Right renal pelvis (tissue), 4 donors: Measurements from ENCODE around the gene INTS1. TPM values are rescaled to one million over a fixed set of nuclear protein-coding genes. Genes with fewer than 3 reads are reported as not detected.
"Not testable (repeated sequence)": the region's sequence is repeated elsewhere in the genome, so short reads cannot be mapped to it uniquely, and the experiment has no call there.

Source experiments
- DNase-seq, 4 donors: peaks; one replicate each; pipeline ENCODE4 v3.0.0-alpha.2; 2013; ENCODE audit warnings: low read depth in 4 of 4, low spot score in 3 of 4, missing footprints in 1 of 4
- polyA plus RNA-seq, 4 donors: library from polyadenylated mRNA; unstranded; fragments of 120-200 nt; gene quantifications; one replicate each; pipeline ENCODE4 v1.2.1, GENCODE V29; 2013; ENCODE audit not compliant: insufficient read length in 4 of 4

The INTS1 gene
- polyA plus RNA-seq, 4 donors, result 61.7 to 85.8 (median 66.1) TPM

GRCh38 chr7:1452205-1452604 is 52.0 kb downstream of the INTS1 start:
- DNase-seq, result no peak

GRCh38 chr7:1450987-1451386 is 53.2 kb downstream of the INTS1 start:
- DNase-seq, result no peak

- no peak for DNase-seq
Measured at GRCh38 chr7:1450431-1450830, 53.8 kb downstream of the INTS1 start.

- no peak for DNase-seq
Measured at GRCh38 chr7:1449951-1450350, 54.2 kb downstream of the INTS1 start.

- no peak for DNase-seq
Measured at GRCh38 chr7:1449501-1449900, 54.7 kb downstream of the INTS1 start.

- DNase-seq, result no peak
Measured at GRCh38 chr7:1448958-1449357, 55.2 kb downstream of the INTS1 start.

- no peak for DNase-seq
Measured at GRCh38 chr7:1447551-1448244, 56.5 kb downstream of the INTS1 start.

- DNase-seq, result no peak
Measured at GRCh38 chr7:1447112-1447511, 57.1 kb downstream of the INTS1 start.

GRCh38 chr7:1446620-1447032 is 57.6 kb downstream of the INTS1 start:
- no peak for DNase-seq

GRCh38 chr7:1446026-1446425 is 58.2 kb downstream of the INTS1 start:
- not testable (repeated sequence) for DNase-seq

- DNase-seq, result no peak
Measured at GRCh38 chr7:1445341-1445740, 58.8 kb downstream of the INTS1 start.

GRCh38 chr7:1444925-1445322 is 59.3 kb downstream of the INTS1 start:
- no peak for DNase-seq

- no peak for DNase-seq
Measured at GRCh38 chr7:1444214-1444924, 59.8 kb downstream of the INTS1 start.

- DNase-seq, result not testable (repeated sequence)
Measured at GRCh38 chr7:1443587-1444200, 60.5 kb downstream of the INTS1 start.

GRCh38 chr7:1442355-1443124 is 61.6 kb downstream of the INTS1 start:
- no peak for DNase-seq

- DNase-seq, result no peak
Measured at GRCh38 chr7:1441615-1442354, 62.4 kb downstream of the INTS1 start.

- DNase-seq, result no peak
Measured at GRCh38 chr7:1440620-1441019, 63.6 kb downstream of the INTS1 start.

- no peak for DNase-seq
Measured at GRCh38 chr7:1439373-1440363, 64.5 kb downstream of the INTS1 start.

- DNase-seq, result no peak
Measured at GRCh38 chr7:1438821-1439220, 65.4 kb downstream of the INTS1 start.
